HG03521 (cell line): ENCODE measurements around the gene PLAAT4.

Experiments
- ATAC-seq: cut with Tn5 transposase; IDR thresholded peaks from one replicate; pipeline ENCODE4 v1.9.1; 2021; ENCODE audit warnings: mild to moderate bottlenecking, moderate library complexity; ENCODE audit not compliant: unreplicated experiment

The PLAAT4 gene

GRCh38 chr11:63536669-63537292 is at the start of gene PLAAT4:
PLAAT4 (plus strand) TSS chr11:63536808; CDS start chr11:63536869, 61 bp downstream.
- ATAC-seq: no peak

GRCh38 chr11:63488789-63489188 is 47.8 kb upstream of the PLAAT4 start:
- no peak for ATAC-seq

GRCh38 chr11:63489879-63490278 is 46.7 kb upstream of the PLAAT4 start:
- no peak for ATAC-seq

GRCh38 chr11:63490551-63491239 is 45.9 kb upstream of the PLAAT4 start, which contains the start of gene PLAAT5:
PLAAT5 (minus strand) TSS chr11:63491167; CDS start chr11:63491034, 133 bp downstream.
- no peak for ATAC-seq

- no peak for ATAC-seq
These were observed 45.4 kb upstream of the PLAAT4 start for GRCh38 chr11:63491240-63491587.

- no peak for ATAC-seq
These were observed 44.8 kb upstream of the PLAAT4 start for GRCh38 chr11:63491636-63492372.

- no peak for ATAC-seq
These were observed 44.2 kb upstream of the PLAAT4 start for GRCh38 chr11:63492441-63492840.

GRCh38 chr11:63493127-63493526 is 43.5 kb upstream of the PLAAT4 start:
- ATAC-seq: no peak

- ATAC-seq: no peak
These were observed 41.6 kb upstream of the PLAAT4 start for GRCh38 chr11:63494975-63495374.

- no peak for ATAC-seq
These were observed 36.7 kb upstream of the PLAAT4 start for GRCh38 chr11:63499874-63500273.

- no peak for ATAC-seq
These were observed 35.4 kb upstream of the PLAAT4 start for GRCh38 chr11:63501236-63501635.

GRCh38 chr11:63502252-63502820 is 34.3 kb upstream of the PLAAT4 start:
- no peak for ATAC-seq

GRCh38 chr11:63503492-63503891 is 33.1 kb upstream of the PLAAT4 start:
- ATAC-seq: no peak

- ATAC-seq: no peak
These were observed 32.6 kb upstream of the PLAAT4 start for GRCh38 chr11:63504054-63504453.

GRCh38 chr11:63504933-63505586 is 31.5 kb upstream of the PLAAT4 start:
- ATAC-seq: no peak

- ATAC-seq: no peak
These were observed 30.6 kb upstream of the PLAAT4 start, which contains the start of gene LGALS12 for GRCh38 chr11:63505857-63506528. LGALS12 (plus strand) TSS chr11:63506084; CDS start chr11:63506459, 375 bp downstream.

- ATAC-seq: no peak
These were observed 29.7 kb upstream of the PLAAT4 start for GRCh38 chr11:63506876-63507275.

- no peak for ATAC-seq
These were observed 29.1 kb upstream of the PLAAT4 start for GRCh38 chr11:63507511-63507910.

- ATAC-seq: no peak
These were observed 28.6 kb upstream of the PLAAT4 start for GRCh38 chr11:63508009-63508408.

GRCh38 chr11:63508745-63509144 is 27.9 kb upstream of the PLAAT4 start:
- no peak for ATAC-seq
